ENCODE results near the gene NLGN2. TPM values are rescaled to one million over a fixed set of nuclear protein-coding genes. Genes with fewer than 3 reads are reported as not detected.

The NLGN2 gene
- total and polyA plus RNA-seq, 4 donors = 21.5 to 210 (median 111) TPM

GRCh38 chr17:7410634-7411426 lies 3.2 kb downstream of the NLGN2 start:
- Histone ChIP-seq H3K4me1 (ENCODE audit: control insufficient read depth, insufficient read depth, low read length) (peaks cover 33% of the 10 kb centered on the region), H3K27ac (ENCODE audit: low read depth, low read length) (no peak overlapping the region), H3K27me3 (ENCODE audit: control insufficient read depth, insufficient read depth, low read length) (no peaks in the 10 kb centered on the region), H3K36me3 (ENCODE audit: control insufficient read depth, insufficient read depth, low read length) (peaks cover 72% of the 10 kb centered on the region), H3K4me3 (ENCODE audit: low read depth, low read length) (no peak overlapping the region), H3K9me3 (ENCODE audit: control insufficient read depth, insufficient read depth, low read length) (no peaks in the 10 kb centered on the region)
- 87% methylated on average over 21 of the region's 25 CpGs for WGBS (ENCODE audit: insufficient coverage)
- no peak for DNase-seq (ENCODE audit: low read depth in 4 of 6, low spot score in 6 of 6)

- no peaks in the 10 kb centered on the region for H3K27me3 ChIP-seq (ENCODE audit: control insufficient read depth, insufficient read depth, low read length)
- H3K9me3 ChIP-seq (ENCODE audit: control insufficient read depth, insufficient read depth, low read length) = no peaks in the 10 kb centered on the region
- WGBS (ENCODE audit: insufficient coverage) = 68% methylated on average over 4 of the region's 8 CpGs
- H3K4me1 ChIP-seq (ENCODE audit: control insufficient read depth, insufficient read depth, low read length) = peaks cover 27% of the 10 kb centered on the region
- no peak for DNase-seq (ENCODE audit: low read depth in 4 of 6, low spot score in 6 of 6)
- H3K27ac ChIP-seq (ENCODE audit: low read depth, low read length) = no peak overlapping the region
- H3K4me3 ChIP-seq (ENCODE audit: low read depth, low read length) = no peak overlapping the region
- H3K36me3 ChIP-seq (ENCODE audit: control insufficient read depth, insufficient read depth, low read length) = peaks cover 76% of the 10 kb centered on the region
Observed at GRCh38 chr17:7411427-7411750, 3.7 kb downstream of the NLGN2 start.

- no peak overlapping the region for H3K27ac ChIP-seq (ENCODE audit: low read depth, low read length)
- 90% methylated on average over 2 of the region's 6 CpGs for WGBS (ENCODE audit: insufficient coverage)
- peaks cover 90% of the 10 kb centered on the region for H3K36me3 ChIP-seq (ENCODE audit: control insufficient read depth, insufficient read depth, low read length)
Observed at GRCh38 chr17:7413346-7413985, 5.8 kb downstream of the NLGN2 start.

GRCh38 chr17:7414837-7415236 lies 7.2 kb downstream of the NLGN2 start:
- 88% methylated on average over 14 of the region's 14 CpGs for WGBS (ENCODE audit: insufficient coverage)
- Histone ChIP-seq H3K9me3 (ENCODE audit: control insufficient read depth, insufficient read depth, low read length) (no peaks in the 10 kb centered on the region), H3K4me3 (ENCODE audit: low read depth, low read length) (no peak overlapping the region), H3K4me1 (ENCODE audit: control insufficient read depth, insufficient read depth, low read length) (peaks cover 26% of the 10 kb centered on the region), H3K27me3 (ENCODE audit: control insufficient read depth, insufficient read depth, low read length) (no peaks in the 10 kb centered on the region), H3K27ac (ENCODE audit: low read depth, low read length) (no peak overlapping the region), H3K36me3 (ENCODE audit: control insufficient read depth, insufficient read depth, low read length) (peaks cover 88% of the 10 kb centered on the region)
- no peak for DNase-seq (ENCODE audit: low read depth in 4 of 6, low spot score in 6 of 6)

More at GRCh38 chr17:7413346-7413985, 5.8 kb downstream of the NLGN2 start:
- no peak for DNase-seq (ENCODE audit: low read depth in 4 of 6, low spot score in 6 of 6)
- peaks cover 14% of the 10 kb centered on the region for H3K4me1 ChIP-seq (ENCODE audit: control insufficient read depth, insufficient read depth, low read length)
- H3K4me3 ChIP-seq (ENCODE audit: low read depth, low read length) = no peak overlapping the region
- H3K9me3 ChIP-seq (ENCODE audit: control insufficient read depth, insufficient read depth, low read length) = no peaks in the 10 kb centered on the region
- H3K27me3 ChIP-seq (ENCODE audit: control insufficient read depth, insufficient read depth, low read length) = no peaks in the 10 kb centered on the region

- Histone ChIP-seq H3K27ac (ENCODE audit: low read depth, low read length) (no peak overlapping the region), H3K27me3 (ENCODE audit: control insufficient read depth, insufficient read depth, low read length) (no peaks in the 10 kb centered on the region), H3K9me3 (ENCODE audit: control insufficient read depth, insufficient read depth, low read length) (no peaks in the 10 kb centered on the region), H3K4me3 (ENCODE audit: low read depth, low read length) (no peak overlapping the region), H3K36me3 (ENCODE audit: control insufficient read depth, insufficient read depth, low read length) (peaks cover 87% of the 10 kb centered on the region), H3K4me1 (ENCODE audit: control insufficient read depth, insufficient read depth, low read length) (peaks cover 35% of the 10 kb centered on the region)
- 92% methylated on average over 23 of the region's 23 CpGs for WGBS (ENCODE audit: insufficient coverage)
- no peak for DNase-seq (ENCODE audit: low read depth in 4 of 6, low spot score in 6 of 6)
Observed at GRCh38 chr17:7415784-7416183, 8.1 kb downstream of the NLGN2 start.

- no peaks in the 10 kb centered on the region for H3K9me3 ChIP-seq (ENCODE audit: control insufficient read depth, insufficient read depth, low read length)
- no peak overlapping the region for H3K27ac ChIP-seq (ENCODE audit: low read depth, low read length)
- peaks cover 36% of the 10 kb centered on the region for H3K4me1 ChIP-seq (ENCODE audit: control insufficient read depth, insufficient read depth, low read length)
- 67% methylated on average over 4 of the region's 6 CpGs for WGBS (ENCODE audit: insufficient coverage)
- H3K27me3 ChIP-seq (ENCODE audit: control insufficient read depth, insufficient read depth, low read length) = no peaks in the 10 kb centered on the region
- no peak for DNase-seq (ENCODE audit: low read depth in 4 of 6, low spot score in 6 of 6)
- peaks cover 87% of the 10 kb centered on the region for H3K36me3 ChIP-seq (ENCODE audit: control insufficient read depth, insufficient read depth, low read length)
- no peak overlapping the region for H3K4me3 ChIP-seq (ENCODE audit: low read depth, low read length)
Observed at GRCh38 chr17:7416323-7416722, 8.7 kb downstream of the NLGN2 start.

- Histone ChIP-seq H3K4me3 (ENCODE audit: low read depth, low read length) (no peak overlapping the region), H3K4me1 (ENCODE audit: control insufficient read depth, insufficient read depth, low read length) (peaks cover 36% of the 10 kb centered on the region), H3K9me3 (ENCODE audit: control insufficient read depth, insufficient read depth, low read length) (no peaks in the 10 kb centered on the region), H3K27ac (ENCODE audit: low read depth, low read length) (no peak overlapping the region), H3K36me3 (ENCODE audit: control insufficient read depth, insufficient read depth, low read length) (peaks cover 84% of the 10 kb centered on the region), H3K27me3 (ENCODE audit: control insufficient read depth, insufficient read depth, low read length) (no peaks in the 10 kb centered on the region)
- no peak for DNase-seq (ENCODE audit: low read depth in 4 of 6, low spot score in 6 of 6)
- WGBS (ENCODE audit: insufficient coverage) = 93% methylated on average over 42 of the region's 54 CpGs
Observed at GRCh38 chr17:7417056-7417655, 9.5 kb downstream of the NLGN2 start.

- no peak overlapping the region for H3K27ac ChIP-seq (ENCODE audit: low read depth, low read length)
Observed at GRCh38 chr17:7418472-7419152, 11.0 kb downstream of the NLGN2 start.

GRCh38 chr17:7419819-7420610 lies 12.4 kb downstream of the NLGN2 start, which contains the start of gene SPEM1:
Gene SPEM1 (plus strand): TSS chr17:7420324. CDS start chr17:7420385, 61 bp downstream.
- Histone ChIP-seq H3K27ac (ENCODE audit: low read depth, low read length) (no peak within 1 kb of the TSS), H3K9me3 (ENCODE audit: control insufficient read depth, insufficient read depth, low read length) (no peaks in the 10 kb centered on the region), H3K27me3 (ENCODE audit: control insufficient read depth, insufficient read depth, low read length) (no peaks in the 10 kb centered on the region), H3K36me3 (ENCODE audit: control insufficient read depth, insufficient read depth, low read length) (peaks cover 64% of the 10 kb centered on the region), H3K4me3 (ENCODE audit: low read depth, low read length) (no peak within 1 kb of the TSS), H3K4me1 (ENCODE audit: control insufficient read depth, insufficient read depth, low read length) (peaks cover 24% of the 10 kb centered on the region)
- WGBS (ENCODE audit: insufficient coverage) = 39% methylated on average over 12 of the region's 17 CpGs
- DNase-seq (ENCODE audit: low read depth in 4 of 6, low spot score in 6 of 6) = peak in 3 of 6 donors; percentile 25 to 59 (median 55)

More at GRCh38 chr17:7418472-7419152, 11.0 kb downstream of the NLGN2 start:
- no peak for DNase-seq (ENCODE audit: low read depth in 4 of 6, low spot score in 6 of 6)
- Histone ChIP-seq H3K27me3 (ENCODE audit: control insufficient read depth, insufficient read depth, low read length) (no peaks in the 10 kb centered on the region), H3K4me3 (ENCODE audit: low read depth, low read length) (no peak overlapping the region), H3K36me3 (ENCODE audit: control insufficient read depth, insufficient read depth, low read length) (peaks cover 78% of the 10 kb centered on the region), H3K4me1 (ENCODE audit: control insufficient read depth, insufficient read depth, low read length) (peaks cover 28% of the 10 kb centered on the region), H3K9me3 (ENCODE audit: control insufficient read depth, insufficient read depth, low read length) (no peaks in the 10 kb centered on the region)
- WGBS (ENCODE audit: insufficient coverage) = 41% methylated on average over 13 of the region's 18 CpGs

All from spinal cord (tissue), 10 donors.